Naive thymus-derived CD8-positive, alpha-beta T cell (primary cell): ENCODE data around the gene PIEZO1. TPM values are rescaled to one million over a fixed set of nuclear protein-coding genes. Genes with fewer than 3 reads are reported as not detected.

Experiments
- ATAC-seq, 2 donors: fragments of 150-1000 bp; cut with Tn5 transposase in 1 of 2; sonication (Bioruptor Pico), chemical (Tn5 transposase) in 1 of 2; 1 replicate in 1 of 2; 2 replicates in 1 of 2; pipeline ENCODE4 v1.10.0; 2021; ENCODE audit warnings: mild to moderate bottlenecking in 2 of 2, moderate library complexity in 2 of 2
- POLR2A ChIA-PET: fragments of 350-600 bp; sonication (Branson Sonifier 250); formaldehyde crosslinking; loops from one replicate; lab custom pipeline; 2021; ENCODE audit warnings: antibody characterized with exemption; lab: Charles Lee
- DNase-seq, 10 donors: peaks; one replicate each; pipeline versions ENCODE4 v3.0.0 to v3.0.0-alpha.2; 2020 to 2022
- H3K27ac Mint-ChIP-seq, 10 donors: one replicate each; pipeline ENCODE4 v1.8.0; 2020 to 2022; ENCODE audit warnings: mild to moderate bottlenecking in 10 of 10, mixed read lengths in 10 of 10, moderate library complexity in 4 of 10, inconsistent platforms in 1 of 10
- H3K27me3 Mint-ChIP-seq, 5 donors: one replicate each; pipeline ENCODE4 v1.8.0; 2021 to 2022; ENCODE audit warnings: mixed read lengths in 5 of 5
- H3K36me3 Mint-ChIP-seq, 3 donors: one replicate each; pipeline ENCODE4 v1.8.0; 2020 to 2022; ENCODE audit warnings: mixed read lengths in 3 of 3, mild to moderate bottlenecking in 2 of 3, inconsistent platforms in 1 of 3
- H3K4me1 Mint-ChIP-seq, 4 donors: one replicate each; pipeline ENCODE4 v1.8.0; 2021 to 2022; ENCODE audit warnings: mixed read lengths in 4 of 4
- H3K4me3 Mint-ChIP-seq, 10 donors: one replicate each; pipeline ENCODE4 v1.8.0; 2020 to 2022; ENCODE audit warnings: mild to moderate bottlenecking in 10 of 10, mixed read lengths in 10 of 10, moderate library complexity in 6 of 10, inconsistent platforms in 1 of 10
- H3K9me3 Mint-ChIP-seq, 9 donors: one replicate each; pipeline ENCODE4 v1.8.0; 2020 to 2022; ENCODE audit warnings: mixed read lengths in 9 of 9, mild to moderate bottlenecking in 3 of 9, inconsistent platforms in 1 of 9, moderate library complexity in 1 of 9
- polyA plus RNA-seq, 3 donors: library from polyadenylated mRNA; unstranded; fragments of 300-500 nt; fragmentation: Illumina TruSeq; gene quantifications; one replicate each; pipeline ENCODE4 v1.2.3, GENCODE V29; 2021
- total RNA-seq, 8 experiments: library from RNA in 2 of 8; stranded (reverse) in 2 of 8; gene quantifications; one replicate each; pipeline ENCODE4 v1.2.3 and lab custom pipeline; 2021 to 2026

PIEZO1 gene
- total and polyA plus RNA-seq, 5 experiments from 2014 or later: 2.4 to 94.5 (median 8.4) TPM

DNA sequence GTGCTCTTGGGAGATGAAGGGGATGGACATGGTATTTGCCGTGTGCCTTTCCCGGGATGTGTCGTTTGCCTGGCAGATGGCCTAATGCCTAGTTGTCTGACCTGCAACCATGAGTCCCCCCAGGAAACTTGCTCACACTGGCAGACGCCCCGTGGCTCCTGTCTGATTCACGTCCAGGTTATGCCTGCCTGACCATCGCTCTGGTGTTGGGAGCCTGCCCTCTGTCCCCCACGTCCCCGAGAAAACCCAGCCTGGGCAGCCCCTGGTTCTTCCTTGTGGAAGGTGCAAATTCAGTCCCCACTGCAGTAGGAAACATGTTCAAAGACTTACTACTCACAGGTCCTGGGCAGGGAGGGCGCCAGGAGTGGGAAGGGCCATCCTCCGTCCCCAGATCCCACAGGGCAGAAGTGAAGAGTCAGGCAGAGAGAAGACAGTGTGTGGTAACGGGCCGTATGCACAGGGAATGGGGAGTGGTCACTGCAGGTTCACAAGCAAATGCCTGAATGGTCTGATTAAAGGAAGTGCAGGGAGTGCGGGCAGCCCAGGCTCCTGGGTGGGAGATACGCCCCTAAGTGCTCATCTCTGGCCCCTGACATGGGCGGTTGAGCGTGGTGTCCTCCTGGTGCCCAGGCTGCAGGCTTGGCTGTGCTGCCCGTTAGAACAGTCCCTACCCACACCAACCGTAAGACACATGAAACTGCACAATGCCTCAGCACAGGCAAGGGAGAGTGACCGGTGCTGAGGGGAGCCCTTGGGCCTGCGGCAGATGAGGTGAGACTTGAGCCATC, 94.5 kb downstream of the PIEZO1 start:
- Mint-ChIP-seq H3K9me3 (no peaks in the 10 kb centered on the region), H3K27ac (peak overlapping the region in 8 of 10 donors; percentile 31 to 89 (median 73)), H3K4me1 (peaks cover 11 to 52% (median 40%) of the 10 kb centered on the region in 4 donors), H3K27me3 (no peaks in the 10 kb centered on the region), H3K4me3 (peak overlapping the region in 8 of 10 donors; percentile 29 to 69 (median 60)), H3K36me3 (no peaks in the 10 kb centered on the region)
- ATAC-seq: no peak
- no peak for DNase-seq
- POLR2A ChIA-PET: interaction anchor here (0.6 to 6.1 kb wide), 9 partner anchors 8 to 58 kb away, joined by 4 to 96 read pairs (median 6); no protein-coding TSS in a partner anchor

DNA sequence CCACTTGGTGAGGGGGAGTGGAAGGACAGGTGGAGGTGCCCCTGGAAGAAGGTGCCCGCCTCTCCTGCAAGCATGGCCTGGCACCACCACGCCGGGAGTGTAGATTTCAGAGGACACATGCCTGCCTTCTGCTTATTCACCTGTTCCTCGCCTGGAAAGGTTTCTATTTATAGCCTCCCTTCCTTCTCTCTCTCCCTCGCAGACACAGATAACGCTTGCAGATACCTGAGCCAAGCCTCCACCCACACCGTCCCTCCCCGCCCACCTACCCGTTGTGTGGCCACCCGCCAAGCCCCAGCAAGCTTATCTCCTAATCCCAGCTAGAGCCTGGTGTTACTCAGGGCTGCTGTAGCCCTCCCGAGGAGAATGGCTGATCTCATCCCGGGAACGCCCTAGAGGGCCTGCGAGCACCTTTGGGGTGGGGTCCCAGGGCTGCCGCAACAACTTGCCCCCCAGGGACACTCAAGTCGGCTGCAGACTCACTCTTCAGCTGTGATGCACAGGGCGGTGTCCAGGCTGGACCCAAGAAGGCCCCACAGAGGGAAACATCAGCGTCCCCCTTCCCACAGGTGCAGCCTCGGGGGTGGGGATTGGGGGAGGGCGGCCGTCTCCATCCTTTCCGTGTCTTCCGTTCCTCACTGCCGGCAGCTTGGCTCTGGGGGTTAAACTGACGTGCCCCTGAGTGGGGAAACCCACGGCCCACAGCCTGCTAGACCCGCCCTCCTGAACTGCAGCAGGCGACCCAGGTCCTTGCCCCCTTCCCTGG, 96.8 kb downstream of the PIEZO1 start:
- ATAC-seq (no peak), DNase-seq (no peak)
- Mint-ChIP-seq H3K36me3 (no peaks in the 10 kb centered on the region), H3K27ac (peak overlapping the region in 6 of 10 donors; percentile 20 to 71 (median 36)), H3K27me3 (no peaks in the 10 kb centered on the region), H3K9me3 (no peaks in the 10 kb centered on the region), H3K4me1 (peaks cover 13 to 69% (median 47%) of the 10 kb centered on the region in 4 donors), H3K4me3 (peak overlapping the region in 6 of 10 donors; percentile 7 to 45 (median 21))
- POLR2A ChIA-PET: interaction anchor here (0.7 to 6.1 kb wide), 6 partner anchors 9 to 405 kb away, joined by 3 to 96 read pairs (median 5); partner anchors contain the start of gene ACSF3

DNA sequence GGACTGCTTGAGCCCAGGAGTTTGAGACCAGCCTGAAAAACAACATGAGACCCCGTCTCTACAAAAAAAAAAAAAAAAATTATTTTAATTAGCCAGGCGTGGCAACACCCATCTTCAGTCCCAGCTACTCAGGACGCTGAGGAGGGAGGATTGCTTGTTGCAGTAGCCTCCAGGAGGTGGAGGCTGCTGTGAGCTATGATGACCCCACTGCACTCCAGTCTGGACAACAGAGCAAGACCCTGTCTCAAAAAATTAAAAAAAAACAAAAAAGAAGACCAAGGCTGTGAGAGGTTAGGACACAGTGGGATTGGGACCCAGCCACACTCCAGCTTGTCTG, 97.4 kb downstream of the PIEZO1 start:
- Mint-ChIP-seq H3K9me3 (no peaks in the 10 kb centered on the region), H3K36me3 (no peaks in the 10 kb centered on the region), H3K4me1 (peaks cover 9 to 65% (median 45%) of the 10 kb centered on the region in 4 donors), H3K27me3 (no peaks in the 10 kb centered on the region), H3K27ac (peak overlapping the region in 3 of 10 donors; percentile 25 to 71 (median 37)), H3K4me3 (peak overlapping the region in 4 of 10 donors; percentile 7 to 45 (median 34))
- DNase-seq: no peak
- POLR2A ChIA-PET: interaction anchor here (0.7 to 6.1 kb wide), 6 partner anchors 9 to 406 kb away, joined by 3 to 96 read pairs (median 4); partner anchors contain the start of gene ACSF3
- ATAC-seq: no peak

DNA sequence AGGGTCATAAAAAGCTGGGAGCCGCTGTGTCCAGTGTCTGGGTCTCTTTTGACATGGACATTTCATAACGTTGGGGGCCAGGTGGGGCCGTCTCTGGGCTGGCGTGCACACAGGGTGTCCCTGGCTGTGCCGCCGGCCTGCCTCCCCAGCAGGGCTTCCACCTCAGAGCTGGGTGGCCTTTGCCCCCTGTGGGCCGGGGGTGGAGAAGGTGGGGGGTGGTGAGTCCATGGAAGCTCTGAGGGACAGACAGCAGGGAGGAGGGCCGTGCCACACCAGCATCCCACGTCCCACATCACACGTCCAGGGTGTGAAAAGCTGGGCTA, 97.8 kb downstream of the PIEZO1 start:
- Mint-ChIP-seq H3K4me3 (peak overlapping the region in 8 of 10 donors; percentile 11 to 82 (median 58)), H3K27ac (no peak overlapping the region), H3K9me3 (no peaks in the 10 kb centered on the region), H3K36me3 (no peaks in the 10 kb centered on the region), H3K4me1 (peaks cover 11 to 64% (median 45%) of the 10 kb centered on the region in 4 donors), H3K27me3 (no peaks in the 10 kb centered on the region)
- POLR2A ChIA-PET: interaction anchor here (0.7 to 6.1 kb wide), 5 partner anchors 10 to 406 kb away, joined by 3 to 96 read pairs (median 5); partner anchors contain the start of gene ACSF3
- DNase-seq (no peak), ATAC-seq (no peak)

DNA sequence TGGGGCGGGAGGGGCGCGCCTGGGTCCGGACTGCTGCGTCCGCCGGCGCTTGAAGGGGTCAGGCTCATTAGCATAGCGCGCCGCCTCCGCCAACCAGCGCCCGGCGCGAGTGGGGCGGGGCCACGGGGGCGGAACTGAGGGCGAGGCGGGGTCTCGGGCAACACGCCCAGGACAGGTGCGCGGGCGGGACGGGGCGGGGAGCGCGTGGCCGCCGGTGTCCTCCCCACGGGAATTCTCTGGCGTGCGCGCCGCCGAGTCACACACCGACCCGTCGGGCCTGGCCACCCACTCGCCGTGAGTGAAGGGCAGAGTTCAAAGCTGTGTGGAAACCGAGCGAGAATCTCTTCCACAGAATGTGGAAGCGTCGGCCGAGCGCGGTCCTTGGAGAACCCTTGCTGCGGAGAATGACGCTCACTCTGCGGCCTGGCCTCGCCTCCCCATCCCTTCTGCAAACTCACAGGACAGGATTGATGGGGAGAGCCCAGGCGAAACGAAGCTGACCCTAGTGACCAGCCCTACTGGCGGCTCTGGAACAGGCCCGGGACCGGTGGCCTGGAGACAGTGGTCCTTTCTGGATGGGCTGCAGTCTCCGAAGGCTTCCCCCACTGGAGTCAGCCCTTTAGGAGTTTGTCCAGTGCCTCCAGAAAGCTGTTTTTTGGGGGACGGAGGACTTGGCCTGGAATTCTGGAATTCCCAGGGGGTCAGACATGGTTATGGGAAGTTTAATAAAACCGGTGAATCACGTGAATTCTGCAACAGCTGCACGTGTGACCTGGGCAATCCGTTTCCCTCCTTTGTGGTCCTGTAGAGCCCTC, 98.4 kb downstream of the PIEZO1 start, which contains the start of gene SNAI3:
SNAI3 (minus strand) TSS at position 69 of the 815 bp plus-strand sequence. CDS start 101 bp downstream, outside the sequence.
- Mint-ChIP-seq H3K9me3 (no peaks in the 10 kb centered on the region), H3K4me1 (peaks cover 12 to 64% (median 45%) of the 10 kb centered on the region in 4 donors), H3K36me3 (no peaks in the 10 kb centered on the region), H3K27ac (peak within 1 kb of the TSS in 9 of 10 donors; percentile 37 to 89 (median 73)), H3K4me3 (peak within 1 kb of the TSS; percentile 75 to 90 (median 82)), H3K27me3 (no peaks in the 10 kb centered on the region)
- ATAC-seq: peak; percentile 74
- POLR2A ChIA-PET: interaction anchor here (0.7 to 6.1 kb wide), 6 partner anchors 10 to 407 kb away, joined by 3 to 96 read pairs (median 10); partner anchors contain the start of genes ACSF3, CTU2 and RNF166
- DNase-seq: peak; percentile 59 to 87 (median 77)

DNA sequence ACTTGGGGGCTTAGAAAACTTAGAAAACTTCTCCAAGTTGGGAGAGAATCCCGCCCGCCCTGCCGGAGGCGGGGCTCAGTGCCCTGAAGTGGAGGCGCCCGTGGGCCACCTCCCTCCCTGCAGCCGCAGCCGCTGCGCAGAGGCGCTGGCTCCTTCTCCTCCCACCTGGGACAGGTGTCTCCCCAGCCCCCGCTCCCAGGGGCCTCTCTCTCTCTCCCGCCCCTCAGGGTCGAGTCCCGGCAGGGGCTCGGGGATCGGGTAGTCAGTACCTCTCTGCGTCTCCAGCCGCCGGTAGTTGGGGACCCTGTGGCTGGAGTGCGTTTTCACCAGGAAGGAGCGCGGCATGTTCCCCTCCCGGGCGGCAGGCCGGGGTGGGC, 99.0 kb downstream of the PIEZO1 start:
- Mint-ChIP-seq H3K4me3 (peak overlapping the region; percentile 75 to 90 (median 82)), H3K4me1 (peaks cover 14 to 64% (median 46%) of the 10 kb centered on the region in 4 donors), H3K27me3 (no peaks in the 10 kb centered on the region), H3K36me3 (peaks cover 0 to 1% (median 0%) of the 10 kb centered on the region in 3 donors), H3K9me3 (no peaks in the 10 kb centered on the region), H3K27ac (peak overlapping the region in 6 of 10 donors; percentile 47 to 86 (median 72))
- ATAC-seq (peak; percentile 49 to 60), DNase-seq (peak in 7 of 10 donors; percentile 30 to 58 (median 44))
- POLR2A ChIA-PET: interaction anchor here (2.2 to 6.1 kb wide), 3 partner anchors 11 to 20 kb away, joined by 14 to 96 read pairs (median 17); partner anchors contain the start of genes CTU2 and RNF166

DNA sequence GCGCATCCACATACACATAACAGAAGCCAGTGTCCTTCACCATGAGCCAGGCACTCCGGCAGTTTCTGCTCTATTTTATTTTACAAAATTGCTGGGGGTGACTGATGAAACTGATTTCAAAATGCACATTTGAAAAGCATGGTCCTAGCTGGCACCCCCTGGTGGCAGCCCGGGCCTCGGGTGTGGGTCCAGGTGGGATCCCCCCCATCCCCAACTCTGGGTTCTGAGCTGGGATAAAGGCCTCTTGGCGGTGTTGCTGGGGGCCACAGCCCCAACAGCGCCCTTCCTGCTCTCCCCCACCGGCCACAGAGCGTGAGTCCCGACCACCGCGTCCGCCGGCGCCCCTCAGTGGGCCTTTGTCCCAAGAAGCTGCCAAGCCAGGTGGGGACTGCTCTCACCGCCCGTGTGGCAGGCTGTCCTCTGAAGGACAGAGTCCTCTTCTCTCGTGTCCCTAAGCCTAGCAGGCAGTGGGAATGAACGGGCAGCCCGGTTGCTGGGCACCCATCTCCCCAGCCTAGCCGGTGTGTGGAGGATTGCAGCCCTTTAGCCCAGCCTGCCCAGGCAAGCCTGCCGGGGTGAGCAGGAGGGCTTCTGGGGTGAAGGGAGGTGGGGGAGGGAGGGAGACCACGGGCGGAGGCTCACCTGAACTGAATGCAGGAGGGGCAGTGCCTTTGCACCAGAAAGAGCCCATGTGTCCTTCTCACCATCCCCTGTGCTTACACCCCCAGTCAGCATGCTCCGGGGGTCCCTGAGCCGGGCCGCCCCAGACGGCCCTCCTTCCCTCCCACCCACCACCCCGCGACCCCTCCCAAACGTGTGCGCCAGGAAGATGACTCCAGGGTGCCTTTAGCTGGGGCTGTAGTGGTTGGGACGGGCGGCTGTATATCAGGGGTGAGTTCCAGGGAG, 99.6 kb downstream of the PIEZO1 start:
- Mint-ChIP-seq H3K4me3 (peak overlapping the region; percentile 75 to 90 (median 82)), H3K27me3 (no peaks in the 10 kb centered on the region), H3K9me3 (no peaks in the 10 kb centered on the region), H3K36me3 (peaks cover 0 to 4% (median 4%) of the 10 kb centered on the region in 3 donors), H3K27ac (peak overlapping the region in 9 of 10 donors; percentile 37 to 89 (median 73)), H3K4me1 (peaks cover 9 to 64% (median 44%) of the 10 kb centered on the region in 4 donors)
- ATAC-seq (peak; percentile 28 to 39), DNase-seq (peak; percentile 45 to 80 (median 59))
- POLR2A ChIA-PET: interaction anchor here (0.7 to 6.1 kb wide), 9 partner anchors 12 to 127 kb away, joined by 3 to 96 read pairs (median 6); partner anchors contain the start of genes CTU2, MVD and RNF166

DNA sequence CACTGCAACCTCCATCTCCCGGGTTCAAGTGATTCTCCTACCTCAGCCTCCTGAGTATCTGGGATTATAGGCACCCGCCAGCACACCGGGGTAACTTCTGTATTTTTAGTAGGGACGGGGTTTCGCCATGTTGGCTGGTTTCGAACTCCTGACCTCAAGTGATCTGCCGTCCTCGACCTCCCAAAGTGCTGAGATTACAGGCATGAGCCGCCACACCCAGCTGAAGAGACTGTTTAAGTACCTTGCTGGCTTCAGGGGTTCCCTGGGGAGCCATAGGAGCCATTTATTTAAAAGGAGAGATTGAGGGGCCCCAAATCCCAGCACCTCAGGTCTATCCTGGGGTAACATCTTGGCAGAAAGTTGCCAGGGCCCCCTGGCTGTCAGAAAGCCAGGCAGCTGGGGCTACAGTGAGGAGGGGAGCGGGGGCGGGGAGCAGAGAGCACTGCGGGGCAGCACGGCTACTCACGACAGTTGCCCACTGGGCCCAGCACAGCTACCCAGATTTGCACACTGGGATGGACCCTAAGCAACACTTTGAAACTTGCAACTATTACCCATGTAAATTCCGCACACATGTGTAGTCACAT, 100.4 kb downstream of the PIEZO1 start:
- Mint-ChIP-seq H3K4me3 (peak overlapping the region; percentile 19 to 90 (median 79)), H3K27ac (peak overlapping the region in 7 of 10 donors; percentile 27 to 88 (median 38)), H3K4me1 (peaks cover 9 to 63% (median 39%) of the 10 kb centered on the region in 4 donors), H3K27me3 (no peaks in the 10 kb centered on the region), H3K36me3 (peaks cover 0 to 6% (median 4%) of the 10 kb centered on the region in 3 donors), H3K9me3 (no peaks in the 10 kb centered on the region)
- no peak for DNase-seq
- POLR2A ChIA-PET: interaction anchor here (0.9 to 6.1 kb wide), 8 partner anchors 12 to 127 kb away, joined by 3 to 96 read pairs (median 6); partner anchors contain the start of genes CTU2, MVD and RNF166
- ATAC-seq: no peak

DNA sequence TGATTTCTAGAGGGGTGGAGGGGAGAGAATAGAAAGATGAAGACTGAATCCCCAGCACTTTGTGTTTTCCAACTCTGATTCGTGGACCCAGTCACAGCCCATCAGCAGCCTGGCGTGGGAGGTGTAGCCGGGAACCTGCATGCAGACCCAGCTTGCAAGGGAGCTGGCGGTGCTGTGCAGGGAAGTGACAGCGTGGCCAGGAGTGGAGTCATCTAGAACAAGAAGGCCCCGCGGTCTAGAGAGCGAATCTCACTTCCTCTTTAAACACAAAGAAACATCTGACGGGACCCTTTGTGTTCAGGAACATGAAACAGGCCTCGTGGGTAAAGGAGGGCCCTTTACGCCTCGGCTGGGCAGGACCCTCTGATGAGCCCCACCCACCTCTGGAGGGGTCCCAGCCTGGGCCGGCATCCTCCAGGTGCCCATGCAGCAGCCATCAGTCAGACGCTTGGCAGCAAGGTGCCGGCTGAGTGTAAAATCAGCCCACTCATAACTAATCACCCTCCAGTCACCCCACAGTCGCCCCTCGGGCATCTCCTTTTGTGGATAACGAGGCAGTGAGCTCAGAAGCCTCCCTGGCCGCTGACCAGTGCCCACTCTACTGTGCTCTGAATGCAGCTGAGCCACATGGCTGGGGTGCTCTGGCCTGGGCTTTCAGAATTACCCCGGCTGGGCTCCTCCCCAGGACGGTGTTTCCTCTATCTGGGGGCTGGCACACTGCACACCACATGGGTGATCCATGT, 103.1 kb downstream of the PIEZO1 start:
- no peaks in the 10 kb centered on the region for H3K9me3 Mint-ChIP-seq
- H3K27ac Mint-ChIP-seq: peak overlapping the region; percentile 90 to 98 (median 96)
- peaks cover 9 to 48% (median 37%) of the 10 kb centered on the region in 4 donors for H3K4me1 Mint-ChIP-seq
- peak overlapping the region; percentile 71 to 91 (median 84) for H3K4me3 Mint-ChIP-seq
- DNase-seq: peak in 9 of 10 donors; percentile 44 to 79 (median 62)
- POLR2A ChIA-PET: interaction anchor here (0.7 to 6.0 kb wide), 10 partner anchors 10 to 176 kb away, joined by 3 to 100 read pairs (median 4); partner anchors contain the start of gene TRAPPC2L
- ATAC-seq: peak; percentile 57 to 64
- H3K36me3 Mint-ChIP-seq: peaks cover 0 to 9% (median 4%) of the 10 kb centered on the region in 3 donors
- H3K27me3 Mint-ChIP-seq: no peaks in the 10 kb centered on the region
